SK-MEL-5 (cell line): Measurements from ENCODE around the gene TMA7. TPM values are rescaled to one million over a fixed set of nuclear protein-coding genes. Genes with fewer than 3 reads are reported as not detected.

ENCODE experiments used
- DNase-seq: peaks from one replicate; pipeline ENCODE4 v3.0.0-alpha.2; 2016; ENCODE audit warnings: low read depth, low spot score
- in situ Hi-C: cut with HindIII; loops from 2 replicates; pipeline ENCODE4 v1.10.0; 2016; ENCODE audit warnings: low sequenced_read_pairs, high pct_unique_total_duplicates, low pct_unique_long_range_greater_than_20kb
- total RNA-seq: library from RNA; depleted of rRNA; stranded (reverse); fragments of >200 nt; shearing (Covaris generic); gene quantifications from 2 replicates; pipeline ENCODE4 v1.2.3, GENCODE V29; 2014

TMA7 gene
- total RNA-seq, 1 experiment from 2014 or later, result 412 TPM

GRCh38 chr3:48406443-48407431 lies 33.3 kb upstream of the TMA7 start:
- in situ Hi-C loops, result no loop called here
- DNase-seq, result no peak

- DNase-seq, result no peak
- in situ Hi-C loops, result no loop called here
These were observed 32.4 kb upstream of the TMA7 start for GRCh38 chr3:48407542-48408099.

- no peak for DNase-seq
- in situ Hi-C loops, result no loop called here
These were observed 31.2 kb upstream of the TMA7 start for GRCh38 chr3:48408823-48409281.

GRCh38 chr3:48409291-48410201 lies 30.5 kb upstream of the TMA7 start:
- in situ Hi-C loops, result no loop called here
- no peak for DNase-seq

GRCh38 chr3:48410205-48411040 lies 29.6 kb upstream of the TMA7 start:
- in situ Hi-C loops, result no loop called here
- DNase-seq, result no peak

GRCh38 chr3:48411041-48411588 lies 28.9 kb upstream of the TMA7 start:
- DNase-seq, result no peak
- in situ Hi-C loops, result no loop called here

- DNase-seq, result no peak
- in situ Hi-C loops, result no loop called here
These were observed 28.3 kb upstream of the TMA7 start for GRCh38 chr3:48411606-48412374.

- in situ Hi-C loops, result no loop called here
These were observed 27.6 kb upstream of the TMA7 start for GRCh38 chr3:48412375-48413001.

GRCh38 chr3:48413086-48413485 lies 27.0 kb upstream of the TMA7 start:
- no peak for DNase-seq
- in situ Hi-C loops, result no loop called here

More at GRCh38 chr3:48412375-48413001, 27.6 kb upstream of the TMA7 start:
- no peak for DNase-seq

- DNase-seq, result no peak
- in situ Hi-C loops, result no loop called here
These were observed 26.4 kb upstream of the TMA7 start for GRCh38 chr3:48413611-48414010.

- no peak for DNase-seq
- in situ Hi-C loops, result no loop called here
These were observed 25.4 kb upstream of the TMA7 start for GRCh38 chr3:48414376-48415250.

GRCh38 chr3:48415251-48415953 lies 24.7 kb upstream of the TMA7 start:
- DNase-seq, result no peak
- in situ Hi-C loops, result no loop called here

GRCh38 chr3:48416091-48416505 lies 24.0 kb upstream of the TMA7 start:
- in situ Hi-C loops, result no loop called here
- DNase-seq, result no peak

GRCh38 chr3:48416546-48416945 lies 23.5 kb upstream of the TMA7 start:
- in situ Hi-C loops, result no loop called here
- no peak for DNase-seq
